OCI-LY1 (cell line): ENCODE results near the gene HELQ.

Source experiments
- H2AFZ ChIP-seq: fragments of 200-600 bp; sonication (generic), shearing (Covaris generic); 2 replicates; pipeline ENCODE4 v1.6.0; 2014; ENCODE audit warnings: antibody characterized with exemption, mild to moderate bottlenecking, low read length
- H3F3A ChIP-seq: fragments of 200-600 bp; sonication (generic), shearing (Covaris generic); 2 replicates; pipeline ENCODE4 v1.6.0; 2014; ENCODE audit warnings: mild to moderate bottlenecking, antibody characterized with exemption, low read length, moderate library complexity; ENCODE audit not compliant: insufficient read depth
- H3K27ac ChIP-seq: fragments of 200-600 bp; sonication (generic); 2 replicates; pipeline ENCODE4 v1.5.1; 2014; ENCODE audit warnings: low read length, mixed run types, mild to moderate bottlenecking, low read depth; ENCODE audit not compliant: poor library complexity, severe bottlenecking
- H3K27me3 ChIP-seq: fragments of 200-600 bp; sonication (generic); 2 replicates; pipeline ENCODE4 v1.6.0; 2014; ENCODE audit warnings: antibody characterized with exemption, mild to moderate bottlenecking, low read length, moderate library complexity; ENCODE audit not compliant: insufficient read depth
- H3K36me3 ChIP-seq: fragments of 200-600 bp; sonication (generic); 2 replicates; pipeline ENCODE4 v1.6.1; 2014; ENCODE audit warnings: mild to moderate bottlenecking, antibody characterized with exemption, low read length, moderate library complexity, mixed read lengths; ENCODE audit not compliant: insufficient read depth
- H3K4me1 ChIP-seq: fragments of 200-600 bp; sonication (generic); 2 replicates; pipeline ENCODE4 v1.5.1; 2014; ENCODE audit warnings: mild to moderate bottlenecking, low read length, moderate library complexity; ENCODE audit not compliant: insufficient read depth, severe bottlenecking
- H3K4me2 ChIP-seq: fragments of 200-600 bp; sonication (generic), shearing (Covaris generic); 2 replicates; pipeline ENCODE4 v1.6.1; 2014; ENCODE audit warnings: low read length
- H3K4me3 ChIP-seq: fragments of 200-600 bp; sonication (generic); 2 replicates; pipeline ENCODE4 v1.5.1; 2014; ENCODE audit warnings: low read length, low read depth, mild to moderate bottlenecking, mixed read lengths; ENCODE audit not compliant: poor library complexity, severe bottlenecking
- H3K79me2 ChIP-seq: fragments of 200-600 bp; shearing (Covaris generic); 2 replicates; pipeline ENCODE4 v1.6.1; 2016; ENCODE audit warnings: mixed run types, low read length, mixed read lengths; ENCODE audit not compliant: insufficient read depth
- H3K9ac ChIP-seq: fragments of 200-600 bp; sonication (generic), shearing (Covaris generic); 2 replicates; pipeline ENCODE4 v1.6.1; 2014; ENCODE audit warnings: mild to moderate bottlenecking, low read length, mixed read lengths
- H3K9me2 ChIP-seq: fragments of 200-600 bp; sonication (generic), shearing (Covaris generic); 2 replicates; pipeline ENCODE4 v1.6.1; 2014; ENCODE audit warnings: low read depth, mild to moderate bottlenecking, low read length, mixed read lengths
- H3K9me3 ChIP-seq: fragments of 200-600 bp; shearing (Covaris generic); 2 replicates; pipeline ENCODE4 v1.6.1; 2014; ENCODE audit warnings: low read length, mixed read lengths
- H4K20me1 ChIP-seq: fragments of 200-600 bp; sonication (generic), shearing (Covaris generic); 2 replicates; pipeline ENCODE4 v1.6.0; 2016; ENCODE audit warnings: mild to moderate bottlenecking, low read length; ENCODE audit not compliant: insufficient read depth
- EZH2 ChIP-seq: fragments of 200-600 bp; sonication (generic), shearing (Covaris generic); IDR thresholded peaks from 2 replicates; pipeline ENCODE4 v1.8.0; 2017; ENCODE audit warnings: borderline replicate concordance, mixed run types, mild to moderate bottlenecking, antibody characterized with exemption, low read length, moderate library complexity, mixed read lengths
- TF ChIP-seq, protein P1 (sequence below): fragments of 200-600 bp; sonication (generic), shearing (Covaris generic); IDR thresholded peaks from 2 replicates; pipeline ENCODE4 v1.5.1; 2017; ENCODE audit warnings: mild to moderate bottlenecking, antibody characterized with exemption, low read length, moderate library complexity, mixed read lengths

The HELQ gene

DNA sequence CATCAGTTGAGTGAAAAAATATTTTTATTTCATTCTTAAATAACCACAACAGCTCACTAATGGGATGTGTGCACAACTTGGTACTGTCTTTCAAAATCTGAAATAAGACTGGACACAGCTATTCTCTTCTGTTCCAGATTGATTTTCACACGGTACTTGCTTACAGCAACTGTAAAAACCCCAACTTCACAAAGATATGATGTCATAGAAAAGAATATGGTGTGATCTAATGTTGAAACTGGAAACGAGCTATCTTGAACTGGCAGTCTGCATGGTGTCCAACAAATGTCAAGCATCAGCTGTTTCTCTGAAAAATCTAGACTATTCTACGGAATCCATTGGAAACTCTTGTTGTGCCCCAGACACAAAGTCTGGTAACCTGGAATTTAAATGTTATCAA, 14.7 kb downstream of the HELQ start:
- Histone ChIP-seq H3K27ac (no peak overlapping the region), H3K4me2 (no peak overlapping the region), H2AFZ (no peak overlapping the region), H3K4me3 (no peak overlapping the region), H3K79me2 (no peaks in the 10 kb centered on the region), H3F3A (no peaks in the 10 kb centered on the region), H3K36me3 (peaks cover 59% of the 10 kb centered on the region), H3K4me1 (no peaks in the 10 kb centered on the region), H3K9me3 (no peaks in the 10 kb centered on the region), H4K20me1 (no peaks in the 10 kb centered on the region), H3K9ac (no peak overlapping the region), H3K9me2 (no peaks in the 10 kb centered on the region), H3K27me3 (no peaks in the 10 kb centered on the region)
- TF ChIP-seq, protein P1, sequence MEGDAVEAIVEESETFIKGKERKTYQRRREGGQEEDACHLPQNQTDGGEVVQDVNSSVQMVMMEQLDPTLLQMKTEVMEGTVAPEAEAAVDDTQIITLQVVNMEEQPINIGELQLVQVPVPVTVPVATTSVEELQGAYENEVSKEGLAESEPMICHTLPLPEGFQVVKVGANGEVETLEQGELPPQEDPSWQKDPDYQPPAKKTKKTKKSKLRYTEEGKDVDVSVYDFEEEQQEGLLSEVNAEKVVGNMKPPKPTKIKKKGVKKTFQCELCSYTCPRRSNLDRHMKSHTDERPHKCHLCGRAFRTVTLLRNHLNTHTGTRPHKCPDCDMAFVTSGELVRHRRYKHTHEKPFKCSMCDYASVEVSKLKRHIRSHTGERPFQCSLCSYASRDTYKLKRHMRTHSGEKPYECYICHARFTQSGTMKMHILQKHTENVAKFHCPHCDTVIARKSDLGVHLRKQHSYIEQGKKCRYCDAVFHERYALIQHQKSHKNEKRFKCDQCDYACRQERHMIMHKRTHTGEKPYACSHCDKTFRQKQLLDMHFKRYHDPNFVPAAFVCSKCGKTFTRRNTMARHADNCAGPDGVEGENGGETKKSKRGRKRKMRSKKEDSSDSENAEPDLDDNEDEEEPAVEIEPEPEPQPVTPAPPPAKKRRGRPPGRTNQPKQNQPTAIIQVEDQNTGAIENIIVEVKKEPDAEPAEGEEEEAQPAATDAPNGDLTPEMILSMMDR = no peak
- TF ChIP-seq EZH2 = no peak

GRCh38 chr4:83440148-83440814, 15.3 kb downstream of the HELQ start:
- peaks cover 56% of the 10 kb centered on the region for H3K36me3 ChIP-seq
- TF ChIP-seq EZH2 = no peak
- TF ChIP-seq, protein P1 = no peak

GRCh38 chr4:83438719-83439118, 16.9 kb downstream of the HELQ start:
- Histone ChIP-seq H3K9me2 (no peaks in the 10 kb centered on the region), H3K4me3 (no peak overlapping the region), H3K9ac (no peak overlapping the region), H3K27me3 (no peaks in the 10 kb centered on the region), H3F3A (no peaks in the 10 kb centered on the region), H3K79me2 (no peaks in the 10 kb centered on the region), H3K4me1 (no peaks in the 10 kb centered on the region), H3K9me3 (no peaks in the 10 kb centered on the region), H3K36me3 (peaks cover 46% of the 10 kb centered on the region), H4K20me1 (no peaks in the 10 kb centered on the region), H2AFZ (no peak overlapping the region), H3K4me2 (no peak overlapping the region), H3K27ac (no peak overlapping the region)
- no peak for TF ChIP-seq EZH2
- TF ChIP-seq, protein P1 = no peak

More at GRCh38 chr4:83440148-83440814, 15.3 kb downstream of the HELQ start:
- no peak overlapping the region for H2AFZ ChIP-seq
- no peaks in the 10 kb centered on the region for H3K4me1 ChIP-seq
- H4K20me1 ChIP-seq = no peaks in the 10 kb centered on the region
- H3K9me2 ChIP-seq = no peaks in the 10 kb centered on the region
- no peak overlapping the region for H3K9ac ChIP-seq
- H3K4me2 ChIP-seq = no peak overlapping the region
- no peaks in the 10 kb centered on the region for H3F3A ChIP-seq
- H3K27me3 ChIP-seq = no peaks in the 10 kb centered on the region
- no peak overlapping the region for H3K4me3 ChIP-seq
- no peaks in the 10 kb centered on the region for H3K9me3 ChIP-seq
- no peak overlapping the region for H3K27ac ChIP-seq
- no peaks in the 10 kb centered on the region for H3K79me2 ChIP-seq
